HG02970 (cell line): ENCODE measurements around the gene MFAP2.
A peak's percentile ranks its signal among the peaks of the same experiment; 100 is the strongest.

Experiments used
- ATAC-seq: cut with Tn5 transposase; IDR thresholded peaks from one replicate; pipeline ENCODE4 v1.9.1; 2021; ENCODE audit warnings: mild to moderate bottlenecking, moderate library complexity, moderate number of reproducible peaks; ENCODE audit not compliant: unreplicated experiment, low FRiP score

The MFAP2 gene

GRCh38 chr1:16980473-16981268 is at the start of gene MFAP2:
Gene MFAP2 (minus strand): TSS chr1:16980620. CDS start chr1:16978273, 2,347 bp downstream.
- no peak for ATAC-seq

GRCh38 chr1:17030206-17030605 is 49.8 kb upstream of the MFAP2 start:
- ATAC-seq: no peak

- ATAC-seq: no peak
These were observed 48.3 kb upstream of the MFAP2 start for GRCh38 chr1:17028662-17029188.

- ATAC-seq: no peak
These were observed 47.5 kb upstream of the MFAP2 start for GRCh38 chr1:17027900-17028299.

GRCh38 chr1:17027403-17027802 is 47.0 kb upstream of the MFAP2 start:
- no peak for ATAC-seq

GRCh38 chr1:17024721-17025120 is 44.3 kb upstream of the MFAP2 start:
- no peak for ATAC-seq

GRCh38 chr1:17023573-17023972 is 43.2 kb upstream of the MFAP2 start:
- ATAC-seq: no peak

GRCh38 chr1:17023102-17023501 is 42.7 kb upstream of the MFAP2 start:
- no peak for ATAC-seq

GRCh38 chr1:17021896-17022295 is 41.5 kb upstream of the MFAP2 start:
- no peak for ATAC-seq

GRCh38 chr1:17020502-17020901 is 40.1 kb upstream of the MFAP2 start:
- no peak for ATAC-seq

GRCh38 chr1:17018849-17019248 is 38.4 kb upstream of the MFAP2 start:
- no peak for ATAC-seq

- ATAC-seq: no peak
These were observed 37.0 kb upstream of the MFAP2 start for GRCh38 chr1:17017435-17017834.

GRCh38 chr1:17016317-17016661 is 35.9 kb upstream of the MFAP2 start:
- ATAC-seq: no peak

GRCh38 chr1:17014671-17015567 is 34.5 kb upstream of the MFAP2 start:
- no peak for ATAC-seq

- ATAC-seq: no peak
These were observed 33.3 kb upstream of the MFAP2 start for GRCh38 chr1:17013491-17014320.

GRCh38 chr1:17012775-17013490 is 32.5 kb upstream of the MFAP2 start:
- ATAC-seq: no peak

GRCh38 chr1:17011439-17012307 is 31.3 kb upstream of the MFAP2 start, which contains the start of gene ATP13A2:
Gene ATP13A2 (minus strand): TSS chr1:17011928. CDS start chr1:17011738, 190 bp downstream.
- peak; percentile 87 for ATAC-seq

GRCh38 chr1:17011092-17011438 is 30.6 kb upstream of the MFAP2 start:
- no peak for ATAC-seq

GRCh38 chr1:17009706-17010105 is 29.3 kb upstream of the MFAP2 start:
- ATAC-seq: no peak
